Measurements from ENCODE around the gene GJD3.

GJD3 gene

DNA sequence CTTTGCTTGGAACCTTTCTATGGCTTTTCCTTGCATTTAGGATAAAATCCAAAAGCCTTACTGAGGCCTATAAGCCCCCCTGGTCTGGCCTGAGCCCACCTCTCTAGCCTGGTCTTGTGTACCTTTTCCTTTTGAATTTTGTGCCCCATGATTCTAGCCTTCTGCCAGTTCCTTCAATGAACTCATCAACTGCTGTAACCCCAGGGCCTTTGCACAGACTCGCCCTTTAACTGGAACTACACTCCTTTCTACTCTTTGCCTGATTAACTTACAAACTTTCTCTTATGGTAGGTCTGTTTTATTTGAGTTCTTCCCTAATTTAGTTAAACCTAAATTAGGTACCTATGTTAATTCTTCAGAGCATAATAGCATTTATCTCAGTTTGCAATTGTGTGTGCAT, 24.2 kb downstream of the GJD3 start:
- no peak for DNase-seq

DNA sequence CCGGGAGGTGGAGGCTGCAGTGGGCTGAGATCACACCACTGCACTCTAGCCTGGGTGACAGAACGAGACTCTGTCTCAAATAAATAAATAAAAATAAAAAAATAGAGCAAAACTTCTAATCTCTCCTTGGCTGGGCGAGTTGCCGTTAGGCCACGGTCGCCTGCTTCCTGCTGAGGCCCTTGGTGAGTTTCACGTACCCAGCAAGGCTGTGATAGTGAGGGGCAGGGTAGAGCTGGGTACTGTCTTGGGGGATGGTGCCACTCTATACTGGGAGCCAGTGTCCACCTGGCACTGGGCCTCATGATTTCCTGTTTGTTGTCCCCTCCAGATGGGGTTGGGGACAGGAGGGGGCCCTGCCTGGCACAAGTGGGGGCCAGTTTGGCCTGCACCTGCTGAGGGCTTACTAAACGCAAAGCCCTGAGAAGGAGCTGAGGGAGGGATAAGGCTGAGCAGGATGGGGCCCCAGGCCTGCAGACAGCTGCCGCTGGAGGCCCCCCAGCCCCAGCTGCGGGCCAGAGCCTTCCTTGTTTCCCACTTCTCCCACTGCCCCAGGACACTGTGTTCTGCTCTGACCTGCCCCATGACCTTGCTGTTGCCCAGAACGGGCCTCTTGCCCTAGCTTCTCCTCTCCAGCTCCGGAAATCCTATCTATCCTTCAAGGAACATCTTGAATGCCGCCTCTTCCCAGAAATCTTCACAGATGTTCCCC, 25.4 kb downstream of the GJD3 start:
- DNase-seq = peak; percentile 46

DNA sequence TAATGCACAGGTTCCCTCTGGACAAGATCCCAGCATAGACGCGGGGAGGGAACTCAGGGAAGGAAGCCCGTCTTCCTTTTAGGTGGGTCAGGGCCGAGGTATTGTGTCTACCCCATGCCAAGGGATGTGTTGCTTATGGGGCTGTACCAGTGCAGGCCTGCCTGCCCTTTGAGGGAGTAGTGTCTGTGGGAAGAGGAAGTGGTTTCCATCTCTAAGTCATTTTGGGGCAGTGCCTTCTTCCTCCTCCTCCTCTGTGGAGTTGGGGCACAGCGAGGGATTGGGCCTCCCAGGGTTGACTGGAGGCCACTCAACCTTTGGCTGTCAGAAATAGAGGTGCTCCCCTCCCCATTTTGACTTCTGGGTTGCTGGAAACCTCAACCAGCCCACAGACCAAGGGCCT, 26.5 kb downstream of the GJD3 start:
- DNase-seq = no peak

DNA sequence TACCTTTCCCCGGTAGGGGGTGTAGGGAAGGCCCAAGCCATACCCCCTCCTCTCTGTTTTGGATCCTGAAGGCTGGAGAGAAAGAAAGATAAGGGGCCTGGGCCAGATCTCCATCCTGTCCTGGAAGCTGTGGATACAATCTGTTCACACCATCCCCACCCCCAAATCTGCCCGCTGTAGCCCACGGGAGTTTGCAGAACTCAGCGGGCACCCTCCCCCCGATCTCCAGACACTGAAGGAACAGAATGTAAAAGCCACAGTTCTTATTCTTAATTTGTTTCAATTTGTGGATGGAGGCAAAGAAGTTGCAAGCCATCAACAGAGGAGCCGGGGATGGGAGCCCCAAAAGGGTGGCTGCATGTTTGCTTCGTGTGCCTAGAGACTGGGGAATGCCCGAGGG, 27.2 kb downstream of the GJD3 start:
- DNase-seq = no peak

DNA sequence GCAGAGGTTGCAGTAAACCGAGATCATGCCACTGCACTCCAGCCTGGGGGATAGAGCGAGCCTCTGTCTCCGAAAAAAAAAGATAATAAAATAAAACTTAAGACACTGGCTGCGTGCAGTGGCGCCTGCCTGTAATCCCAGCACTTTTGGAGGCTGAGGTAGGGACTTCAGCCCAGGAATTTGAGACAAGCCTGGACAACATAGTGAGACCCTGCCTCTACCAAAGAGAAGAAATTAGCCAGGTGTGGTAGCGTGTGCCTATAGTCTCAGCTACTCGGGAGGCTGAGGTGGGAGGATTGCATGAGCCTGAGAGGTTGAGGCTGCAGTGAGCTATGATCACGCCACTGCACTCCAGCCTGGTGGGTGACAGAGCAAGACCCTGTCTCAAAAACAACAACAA, 28.9 kb downstream of the GJD3 start:
- DNase-seq = no peak

DNA sequence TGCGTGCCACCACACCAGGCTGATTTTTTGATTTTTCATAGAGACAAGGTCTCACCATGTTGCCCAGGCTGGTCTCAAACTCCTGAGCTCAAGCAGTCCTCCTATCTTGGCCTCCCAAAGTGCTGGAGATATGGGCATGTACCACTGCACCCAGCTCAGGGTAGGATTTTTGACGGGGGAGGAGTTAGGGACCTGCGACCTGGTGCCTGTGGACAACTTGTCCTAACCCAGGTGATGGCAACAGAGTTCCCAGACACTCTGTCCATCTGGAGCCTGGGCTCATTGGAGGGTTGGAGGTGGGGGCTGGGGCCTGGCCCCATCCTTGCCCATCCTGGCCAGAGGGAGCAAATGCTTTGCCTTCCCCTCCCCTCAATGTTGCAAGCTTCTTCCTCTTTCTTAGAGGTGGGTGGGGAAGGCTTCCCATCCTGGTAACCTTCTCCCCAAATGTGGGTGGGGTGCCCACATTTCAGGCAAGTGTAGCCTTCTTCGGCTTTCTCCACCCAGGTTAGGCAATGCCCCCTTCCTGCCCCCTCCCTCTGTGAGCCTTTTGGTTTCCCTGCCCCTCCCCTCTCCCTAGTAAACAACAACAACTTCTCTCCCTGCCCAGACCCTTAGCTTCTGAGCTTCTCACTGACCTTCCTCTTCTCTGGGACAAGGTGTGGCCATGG, 30.6 kb downstream of the GJD3 start:
- peak; percentile 40 for DNase-seq

DNA sequence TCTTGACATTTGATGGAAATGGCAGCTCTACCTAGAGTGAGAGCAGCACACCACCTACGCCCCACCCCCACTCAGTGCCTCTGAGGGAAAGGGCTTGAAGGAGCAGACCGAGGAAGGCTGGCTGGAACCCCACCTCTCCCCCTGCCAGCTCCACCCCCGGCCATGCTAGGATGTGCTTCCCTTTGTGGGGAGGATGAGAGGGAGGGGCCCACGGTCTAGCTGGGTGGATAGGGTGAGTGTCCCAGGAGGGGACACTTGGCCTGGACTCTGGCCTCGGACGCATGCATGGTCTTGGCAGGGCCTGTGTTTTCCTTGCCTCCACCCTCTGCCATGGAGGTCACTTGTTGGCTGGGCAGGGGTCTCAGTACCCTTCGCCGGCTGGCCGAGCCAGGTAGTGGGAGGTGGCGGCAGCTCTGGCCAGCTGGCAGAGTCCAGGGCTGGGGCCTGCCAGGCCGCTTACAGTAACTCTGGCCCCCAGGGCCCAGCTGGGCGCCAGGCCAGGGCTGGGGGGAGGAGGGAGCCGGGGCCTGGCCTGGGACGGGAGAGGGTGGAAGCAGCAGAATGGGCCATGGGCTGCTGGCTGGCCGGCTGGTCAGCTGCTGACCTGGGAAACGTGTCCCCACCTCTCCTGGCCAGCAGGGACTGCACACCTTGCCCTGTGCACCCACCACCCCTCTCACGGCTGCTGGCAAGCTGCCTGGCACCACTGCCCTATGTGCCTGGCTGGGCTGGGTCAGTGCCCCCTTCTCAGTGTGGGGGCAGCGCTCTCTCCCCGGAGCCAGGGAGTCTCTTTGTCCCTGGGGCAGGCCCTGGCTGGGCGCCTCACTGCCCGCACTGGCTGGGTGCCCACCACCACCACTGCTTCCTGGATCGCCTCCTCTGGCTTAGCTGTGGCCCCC, 32.5 kb downstream of the GJD3 start:
- DNase-seq = peak; percentile 92

DNA sequence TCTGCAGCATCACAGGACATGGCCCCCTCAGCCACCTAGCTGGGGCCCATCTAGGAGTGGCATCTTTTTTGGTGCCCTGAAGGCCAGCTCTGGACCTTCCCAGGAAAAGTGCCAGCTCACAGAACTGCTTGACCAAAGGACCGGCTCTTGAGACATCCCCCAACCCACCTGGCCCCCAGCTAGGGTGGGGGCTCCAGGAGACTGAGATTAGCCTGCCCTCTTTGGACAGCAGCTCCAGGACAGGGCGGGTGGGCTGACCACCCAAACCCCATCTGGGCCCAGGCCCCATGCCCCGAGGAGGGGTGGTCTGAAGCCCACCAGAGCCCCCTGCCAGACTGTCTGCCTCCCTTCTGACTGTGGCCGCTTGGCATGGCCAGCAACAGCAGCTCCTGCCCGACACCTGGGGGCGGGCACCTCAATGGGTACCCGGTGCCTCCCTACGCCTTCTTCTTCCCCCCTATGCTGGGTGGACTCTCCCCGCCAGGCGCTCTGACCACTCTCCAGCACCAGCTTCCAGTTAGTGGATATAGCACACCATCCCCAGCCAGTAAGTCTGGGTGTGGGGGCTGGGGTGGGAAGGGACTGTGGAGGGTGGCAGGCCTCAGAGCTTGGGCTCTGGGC, 33.6 kb downstream of the GJD3 start:
- DNase-seq = peak; percentile 24

DNA sequence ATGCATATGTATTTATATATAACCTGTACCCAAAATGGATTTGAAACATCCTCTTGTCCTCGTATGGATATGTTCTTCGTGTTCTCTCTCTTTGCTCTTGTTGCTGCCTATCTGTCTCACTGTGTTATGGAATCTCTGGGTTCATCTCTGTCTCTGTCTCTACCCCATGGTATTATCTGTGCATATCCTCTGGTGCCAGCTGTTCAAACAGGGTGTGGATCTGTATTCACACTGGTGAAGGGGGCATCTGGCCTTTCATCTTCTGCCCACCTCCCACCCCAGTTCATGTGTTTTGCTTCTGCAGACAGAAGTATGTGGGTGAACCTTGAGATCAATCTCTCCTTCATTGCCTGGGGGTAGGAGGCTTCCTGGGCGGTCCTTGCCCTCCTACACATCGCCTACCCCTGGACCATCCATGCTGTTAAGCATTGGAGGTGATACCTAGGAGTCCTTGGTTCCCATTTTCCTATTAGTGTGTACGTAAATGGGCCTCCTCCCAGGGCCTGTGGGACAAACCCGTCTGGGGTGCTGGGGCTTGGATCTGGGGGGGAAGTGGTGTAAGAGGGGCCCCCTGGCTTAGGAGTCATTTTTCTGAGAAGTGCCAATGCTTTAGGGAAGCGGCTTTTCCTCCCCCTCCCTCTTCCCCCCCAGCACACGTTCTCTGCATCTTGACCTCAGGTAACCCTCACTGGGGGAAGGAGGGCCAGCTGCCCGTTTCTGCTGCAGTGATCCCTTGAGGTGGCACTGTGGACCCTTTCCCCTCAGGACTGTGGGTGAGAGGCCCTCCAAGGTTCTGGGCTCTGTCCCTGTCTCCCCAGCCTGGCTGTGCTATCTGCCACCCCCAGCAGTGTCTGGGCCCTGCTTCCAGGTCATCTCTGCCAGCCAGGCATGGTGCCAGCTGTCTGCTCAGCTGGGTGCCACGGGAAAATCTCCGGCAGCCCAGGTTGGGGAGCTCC, 34.4 kb downstream of the GJD3 start:
- peak; percentile 57 for DNase-seq

DNA sequence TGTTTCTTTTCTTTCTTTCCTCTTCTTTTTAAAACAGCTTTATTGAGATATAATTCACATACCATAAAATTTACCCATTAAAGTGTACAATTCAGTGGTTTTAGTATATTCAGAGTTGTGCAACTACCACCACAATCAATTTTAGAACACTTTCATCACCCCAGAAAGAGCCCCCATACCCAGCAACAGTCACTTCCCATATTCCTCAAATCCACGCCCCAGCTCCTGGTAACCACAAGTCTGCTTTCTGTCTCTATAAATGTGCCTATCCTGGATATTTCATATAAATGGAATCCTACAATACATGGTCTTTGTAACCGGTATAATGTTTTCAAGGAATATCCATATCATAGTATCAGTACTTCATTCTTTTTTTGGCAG, 36.2 kb downstream of the GJD3 start:
- no peak for DNase-seq

DNA sequence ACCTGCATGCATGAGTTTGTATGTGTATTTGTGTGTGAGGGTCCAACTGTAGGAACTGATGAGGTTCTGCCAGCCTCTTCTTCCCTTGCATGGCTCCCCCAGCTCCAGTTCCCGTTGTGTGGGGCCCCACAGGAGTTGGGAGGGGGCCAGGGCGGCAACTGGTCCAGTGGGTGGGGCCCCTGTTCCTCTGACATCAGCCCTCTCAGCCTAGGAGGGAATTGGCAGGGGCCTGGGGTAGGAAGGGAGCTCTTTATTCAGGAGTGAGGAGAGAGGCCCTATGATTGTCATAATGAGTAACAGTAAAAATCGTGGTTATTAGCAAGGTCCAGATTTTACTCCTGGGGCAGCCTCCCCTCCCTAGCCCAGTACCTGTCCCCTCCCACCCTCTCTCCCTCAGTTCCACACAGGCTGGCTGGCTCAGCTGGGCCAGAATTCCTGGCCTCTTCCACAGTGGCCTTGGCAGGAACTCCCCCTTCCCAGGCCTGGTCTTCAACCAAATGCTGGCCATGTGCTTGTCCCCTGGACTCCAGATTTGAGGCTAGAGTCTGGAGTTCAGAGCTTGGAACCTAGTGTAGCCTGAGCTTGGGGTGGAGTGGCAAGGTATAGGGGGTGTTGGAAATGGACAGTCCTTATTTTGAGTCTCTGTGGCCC, 36.7 kb downstream of the GJD3 start:
- peak; percentile 70 for DNase-seq

DNA sequence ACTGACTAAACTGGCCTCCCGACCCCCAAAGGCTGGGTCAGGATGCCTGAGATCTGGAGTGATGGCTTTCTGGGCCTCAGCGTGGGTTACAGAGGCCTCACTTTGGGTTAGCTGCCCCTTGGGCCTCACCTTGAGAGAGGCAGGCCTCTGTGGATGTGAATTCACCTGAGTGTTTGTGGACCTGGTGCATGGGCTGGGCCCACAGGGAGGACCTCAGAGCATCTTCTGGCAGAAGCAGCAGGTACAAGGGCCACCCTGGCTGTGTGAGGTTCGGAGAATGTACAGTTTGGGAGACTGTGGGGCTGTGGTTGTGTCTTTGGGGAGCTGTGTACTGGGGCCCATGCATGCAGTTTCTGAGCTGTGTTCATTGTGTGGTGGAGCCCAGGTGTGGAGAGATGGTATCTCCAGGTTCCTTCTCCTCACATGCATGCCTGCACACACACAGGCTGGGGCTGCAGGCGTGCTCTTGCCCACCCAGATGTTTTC, 37.2 kb downstream of the GJD3 start:
- no peak for DNase-seq

DNA sequence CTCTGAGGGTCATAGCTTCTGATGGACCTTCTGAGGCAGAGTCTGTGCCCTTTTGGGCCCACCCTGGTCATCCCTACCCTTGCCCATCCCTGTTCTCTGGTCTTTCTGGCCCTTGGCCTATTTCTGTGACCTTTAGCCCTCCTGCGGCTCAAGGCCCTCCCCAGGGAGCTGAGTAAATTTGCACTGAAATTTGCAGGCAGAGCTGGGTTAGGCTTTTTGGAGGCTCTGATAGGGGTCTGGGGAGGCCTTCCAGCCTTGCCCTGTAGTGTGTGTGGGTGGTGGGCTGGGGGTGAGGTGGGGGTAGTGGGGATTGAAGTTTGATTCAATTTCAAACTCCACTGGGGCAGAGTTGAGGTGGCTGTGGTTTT, 37.7 kb downstream of the GJD3 start:
- DNase-seq = peak; percentile 26

DNA sequence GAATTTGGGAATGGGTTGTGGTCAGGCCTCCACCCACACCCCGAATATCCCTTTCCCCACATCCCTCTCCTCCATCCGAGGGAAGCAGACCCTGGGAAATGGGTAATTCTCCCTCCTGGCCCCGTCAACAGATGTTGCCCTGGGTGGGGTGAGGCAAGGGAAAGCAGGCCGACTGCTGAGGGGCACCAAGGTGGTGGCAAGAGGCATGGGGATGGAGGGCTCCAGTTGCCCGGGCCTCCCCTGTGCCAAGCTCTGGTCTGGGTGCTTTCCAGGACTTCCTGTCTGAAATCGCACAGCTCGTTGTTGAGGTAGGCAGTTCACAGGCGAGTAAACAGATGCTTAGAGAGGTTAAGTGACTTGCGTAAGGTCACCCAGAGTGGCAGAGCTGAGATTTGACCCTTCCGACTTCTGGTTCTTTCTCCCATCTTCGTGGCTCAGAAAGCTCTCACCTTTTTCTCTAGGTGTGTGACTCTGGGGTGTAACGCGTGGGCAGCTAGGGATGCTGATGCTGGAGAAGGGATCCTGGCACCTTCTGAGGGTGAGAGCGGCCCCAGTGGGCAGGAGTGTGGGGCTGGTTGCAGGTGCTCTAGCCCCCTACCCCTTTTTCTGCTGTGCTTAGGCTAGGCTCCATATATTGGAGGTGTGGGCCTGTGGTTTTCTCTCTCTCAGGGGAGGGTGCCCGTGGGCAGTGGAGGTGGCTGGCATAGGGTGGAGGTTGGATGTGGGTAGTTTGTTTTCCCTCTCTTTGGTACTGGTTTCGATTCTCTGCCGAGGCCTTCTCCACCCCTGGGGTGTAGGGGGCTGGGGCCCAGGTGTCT, 38.3 kb downstream of the GJD3 start:
- DNase-seq = peak; percentile 25

DNA sequence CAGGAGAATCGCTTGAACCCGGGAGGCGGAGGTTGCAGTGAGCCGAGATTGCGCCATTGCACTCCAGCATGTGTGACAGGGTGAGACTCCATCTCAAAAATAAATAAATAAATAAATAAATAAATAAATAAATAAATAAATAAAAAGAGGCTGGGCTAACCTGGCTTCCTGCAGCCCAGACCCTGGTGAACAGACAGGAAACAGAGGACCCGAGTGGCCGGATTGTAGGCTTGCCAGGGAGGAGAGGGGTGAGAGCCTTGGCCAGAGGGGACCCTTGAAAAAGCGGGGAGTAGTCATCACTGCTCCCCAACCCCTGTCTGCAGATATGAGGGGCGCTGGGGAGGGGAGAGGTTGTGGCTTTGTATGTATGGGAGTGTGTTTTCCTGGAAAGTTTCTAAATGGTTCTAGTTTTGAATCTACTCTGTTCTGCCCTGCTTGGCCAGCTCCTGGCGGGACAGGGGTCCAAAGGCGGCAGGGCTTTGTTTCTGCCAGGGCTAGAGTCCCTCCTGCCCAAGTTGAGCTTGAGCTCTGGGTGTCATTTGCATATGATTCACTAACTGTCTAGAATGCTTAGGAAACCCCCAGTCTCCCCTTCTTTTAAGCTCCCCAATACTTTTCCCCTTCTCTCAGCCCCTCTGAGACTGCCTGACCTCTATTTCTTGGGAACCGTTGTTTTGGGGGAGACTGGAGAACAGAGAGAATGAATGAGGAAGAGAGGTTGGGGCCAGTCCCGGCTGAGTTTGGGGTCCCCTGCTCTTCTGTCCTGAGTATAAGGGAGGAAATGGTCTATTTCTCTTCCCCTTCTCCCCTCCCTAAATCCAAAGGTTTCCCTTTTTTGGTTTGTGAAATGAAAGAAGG, 39.2 kb downstream of the GJD3 start:
- DNase-seq = peak; percentile 23

DNA sequence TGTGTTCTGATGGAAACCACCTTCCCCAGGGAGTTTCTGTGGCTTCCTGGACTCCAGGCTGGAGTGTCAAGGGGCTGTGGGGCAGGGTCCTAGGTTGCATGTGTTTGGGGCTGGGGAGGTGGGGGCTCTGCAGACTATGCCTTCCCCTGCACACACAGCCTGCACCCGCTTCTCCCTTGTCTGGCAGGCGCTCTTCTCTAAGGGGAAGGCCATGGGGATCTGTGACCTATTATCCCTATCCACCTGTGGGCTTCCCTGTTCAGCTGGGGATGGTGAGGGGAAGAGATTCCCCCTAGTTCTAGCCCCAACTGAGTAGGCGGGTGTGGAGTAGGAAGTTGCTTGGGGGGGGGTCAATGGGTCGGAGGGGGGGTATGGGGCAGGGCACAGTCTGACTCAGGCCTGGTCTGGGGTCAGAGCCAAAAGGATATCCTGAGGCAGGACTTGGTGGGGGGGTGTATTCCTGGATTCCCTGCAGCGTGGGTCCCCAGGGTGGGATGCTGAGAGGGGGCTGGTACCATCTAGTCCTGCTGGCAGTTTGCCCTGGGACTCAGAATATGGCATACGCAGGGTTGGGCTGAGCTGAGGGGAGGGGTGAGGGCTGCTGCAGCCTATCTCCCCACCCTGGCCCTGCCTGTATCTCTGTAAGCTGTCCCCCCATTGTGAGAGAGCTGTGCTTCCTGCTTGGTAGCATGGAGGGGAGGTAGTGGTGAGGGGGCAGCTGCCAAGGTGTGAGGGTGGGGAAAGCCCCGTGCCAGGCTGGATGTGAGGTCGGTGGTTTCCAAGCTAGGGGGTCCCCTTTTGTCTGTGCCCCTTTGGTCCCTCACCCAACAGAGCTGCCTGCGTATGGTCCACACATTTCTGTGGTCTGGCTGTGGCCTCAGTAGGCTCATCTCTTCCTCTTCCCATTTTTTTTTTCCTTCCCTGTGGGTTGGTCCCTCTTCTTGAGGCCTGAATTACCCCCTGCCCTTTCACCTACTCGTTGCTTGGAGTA, 40.9 kb downstream of the GJD3 start:
- peak; percentile 78 for DNase-seq

DNA sequence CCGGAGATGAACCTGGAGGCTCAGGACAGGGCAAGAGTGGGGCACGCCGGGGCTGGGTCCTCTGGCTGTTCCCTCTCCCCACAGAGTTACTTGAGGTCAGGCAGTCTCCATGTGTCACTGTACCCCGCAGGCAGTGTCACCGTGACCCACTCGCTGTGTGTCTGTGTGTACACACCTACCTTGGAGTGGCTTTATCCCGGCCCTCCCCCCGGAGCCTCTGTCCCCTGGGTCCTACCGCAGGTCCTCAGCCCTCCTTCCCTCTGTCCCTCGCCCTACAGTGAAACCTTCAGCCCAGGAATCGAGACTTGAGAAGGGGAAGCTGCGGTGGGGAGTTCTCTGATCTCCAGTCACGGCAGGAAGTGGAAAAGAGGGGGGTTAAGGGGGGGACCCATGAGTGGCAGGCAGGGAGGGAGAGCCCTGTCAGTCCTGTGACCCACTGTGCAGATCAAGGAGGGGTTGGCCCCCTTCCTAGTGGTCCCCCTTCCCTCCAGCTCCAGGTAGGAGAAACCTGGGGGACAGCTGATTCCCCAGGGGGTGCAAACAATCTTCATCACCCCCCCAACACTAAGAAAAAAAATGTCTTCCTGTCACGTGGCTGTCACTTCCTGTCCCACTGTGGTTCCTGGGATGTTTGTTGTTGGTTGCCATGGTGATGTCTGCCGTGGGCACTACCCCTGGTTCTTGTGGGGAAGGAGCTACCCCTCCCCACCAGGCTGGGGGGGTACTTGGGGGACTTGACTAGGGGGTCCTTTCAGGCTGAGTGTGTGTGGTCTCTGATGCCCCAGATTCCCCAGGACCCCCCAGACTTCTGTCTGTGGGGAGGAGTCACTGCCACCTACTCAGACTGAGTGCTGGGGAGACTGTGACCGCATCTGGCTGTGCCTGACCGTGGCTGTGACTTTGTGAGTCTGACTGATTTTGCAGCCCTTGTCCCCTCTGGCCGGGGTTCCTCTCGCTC, 41.9 kb downstream of the GJD3 start:
- peak; percentile 90 for DNase-seq

All from femur (tissue), 1 donor.